C4-2B (cell line): ENCODE measurements around the gene P2RX5.

Experiments
- ZFX ChIP-seq: fragments of 450-650 bp; IDR thresholded peaks from 2 replicates; pipeline ENCODE4 v1.6.1; 2017
- TF ChIP-seq, protein P1 (sequence below): fragments of 450-650 bp; conservative IDR thresholded peaks from 2 replicates; pipeline ENCODE4 v1.5.1; 2017; ENCODE audit warnings: mild to moderate bottlenecking

DNA sequence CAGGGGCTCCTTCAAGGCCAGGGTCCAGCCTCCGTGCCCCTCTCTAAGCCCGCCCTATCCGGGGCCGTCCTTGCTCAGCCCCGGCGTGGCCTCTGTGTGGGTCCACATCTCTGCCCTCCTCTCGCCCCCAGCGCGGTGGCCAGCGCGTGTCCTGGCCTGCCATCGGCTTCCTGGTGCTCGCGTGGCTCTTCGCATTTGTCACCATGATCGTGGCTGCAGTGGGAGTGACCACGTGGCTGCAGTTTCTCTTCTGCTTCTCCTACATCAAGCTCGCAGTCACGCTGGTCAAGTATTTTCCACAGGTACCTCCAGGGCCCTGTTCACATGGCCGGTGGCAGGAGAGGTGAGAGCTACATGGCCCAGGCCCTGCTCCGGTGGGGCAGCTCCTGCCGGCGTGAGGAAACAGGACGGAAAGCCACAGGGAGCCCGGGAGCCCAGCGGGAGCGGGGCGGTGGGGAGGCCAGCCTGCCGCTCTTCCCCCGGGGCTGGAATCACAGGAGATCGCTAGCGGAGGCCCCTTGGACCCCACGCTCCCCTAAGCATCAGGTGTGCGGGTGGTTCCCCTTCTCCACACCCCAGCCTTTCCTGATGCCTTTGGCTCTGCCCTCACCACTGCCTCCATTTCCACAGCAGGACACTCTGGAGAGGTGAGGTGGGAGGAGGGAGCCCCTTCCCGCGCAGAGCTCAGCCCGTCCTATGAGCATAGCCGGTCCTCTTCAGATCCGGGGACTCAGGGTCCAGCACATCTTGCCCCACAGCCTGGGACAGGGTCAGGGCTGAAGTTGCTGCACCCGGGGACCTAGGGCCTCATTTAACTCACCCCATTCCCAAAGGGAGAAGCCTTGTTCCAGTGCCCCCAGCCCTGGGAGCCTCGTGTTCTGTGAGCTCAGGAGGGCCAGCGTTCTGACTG, 37.8 kb downstream of the P2RX5 start:
- TF ChIP-seq, protein P1, sequence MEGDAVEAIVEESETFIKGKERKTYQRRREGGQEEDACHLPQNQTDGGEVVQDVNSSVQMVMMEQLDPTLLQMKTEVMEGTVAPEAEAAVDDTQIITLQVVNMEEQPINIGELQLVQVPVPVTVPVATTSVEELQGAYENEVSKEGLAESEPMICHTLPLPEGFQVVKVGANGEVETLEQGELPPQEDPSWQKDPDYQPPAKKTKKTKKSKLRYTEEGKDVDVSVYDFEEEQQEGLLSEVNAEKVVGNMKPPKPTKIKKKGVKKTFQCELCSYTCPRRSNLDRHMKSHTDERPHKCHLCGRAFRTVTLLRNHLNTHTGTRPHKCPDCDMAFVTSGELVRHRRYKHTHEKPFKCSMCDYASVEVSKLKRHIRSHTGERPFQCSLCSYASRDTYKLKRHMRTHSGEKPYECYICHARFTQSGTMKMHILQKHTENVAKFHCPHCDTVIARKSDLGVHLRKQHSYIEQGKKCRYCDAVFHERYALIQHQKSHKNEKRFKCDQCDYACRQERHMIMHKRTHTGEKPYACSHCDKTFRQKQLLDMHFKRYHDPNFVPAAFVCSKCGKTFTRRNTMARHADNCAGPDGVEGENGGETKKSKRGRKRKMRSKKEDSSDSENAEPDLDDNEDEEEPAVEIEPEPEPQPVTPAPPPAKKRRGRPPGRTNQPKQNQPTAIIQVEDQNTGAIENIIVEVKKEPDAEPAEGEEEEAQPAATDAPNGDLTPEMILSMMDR = no peak
- no peak for TF ChIP-seq ZFX
